GM18505 (cell line): ENCODE measurements around the gene RHOT2.

Experiments used
- ATAC-seq: cut with Tn5 transposase; IDR thresholded peaks from one replicate; pipeline ENCODE4 v1.9.1; 2021; ENCODE audit not compliant: unreplicated experiment
- POLR2A ChIP-seq: IDR thresholded peaks from 4 replicates; pipeline ENCODE4 v1.6.1; 2011; ENCODE audit warnings: borderline replicate concordance; ENCODE audit not compliant: insufficient read depth, insufficient read length; ENCODE audit errors: extremely low read depth

RHOT2 gene

GRCh38 chr16:715477-716199 lies 47.7 kb downstream of the RHOT2 start:
- peak; percentile 16 for ATAC-seq

DNA sequence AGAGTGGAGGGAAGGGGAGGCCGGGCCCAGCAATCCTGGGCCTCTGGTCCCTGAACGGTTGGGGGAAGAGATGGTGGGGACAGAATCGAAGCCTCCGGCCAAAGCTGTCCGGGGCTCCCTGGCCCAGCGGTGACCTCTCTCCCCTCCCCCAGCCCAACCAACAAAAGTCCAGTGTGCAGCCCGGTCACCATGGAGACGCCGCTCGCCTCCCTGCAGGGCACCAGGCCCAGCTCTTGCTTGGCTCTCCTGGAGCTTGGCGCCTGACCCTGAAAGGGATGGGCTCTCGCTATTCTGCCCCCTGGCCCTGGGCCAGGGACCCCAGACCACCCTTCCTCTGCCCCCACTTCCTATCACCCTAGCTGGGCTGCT lies 48.3 kb downstream of the RHOT2 start:
- no peak for ATAC-seq
- TF ChIP-seq POLR2A, result no peak

More at GRCh38 chr16:715477-716199, 47.7 kb downstream of the RHOT2 start:
- no peak for TF ChIP-seq POLR2A

GRCh38 chr16:716768-717325 lies 48.9 kb downstream of the RHOT2 start:
- no peak for TF ChIP-seq POLR2A
- ATAC-seq, result no peak

- TF ChIP-seq POLR2A, result no peak
- ATAC-seq, result no peak
These were observed 49.7 kb downstream of the RHOT2 start for GRCh38 chr16:717450-718245.

- no peak for ATAC-seq
- TF ChIP-seq POLR2A, result peak; percentile 17
These were observed 50.5 kb downstream of the RHOT2 start for GRCh38 chr16:718389-718788.

DNA sequence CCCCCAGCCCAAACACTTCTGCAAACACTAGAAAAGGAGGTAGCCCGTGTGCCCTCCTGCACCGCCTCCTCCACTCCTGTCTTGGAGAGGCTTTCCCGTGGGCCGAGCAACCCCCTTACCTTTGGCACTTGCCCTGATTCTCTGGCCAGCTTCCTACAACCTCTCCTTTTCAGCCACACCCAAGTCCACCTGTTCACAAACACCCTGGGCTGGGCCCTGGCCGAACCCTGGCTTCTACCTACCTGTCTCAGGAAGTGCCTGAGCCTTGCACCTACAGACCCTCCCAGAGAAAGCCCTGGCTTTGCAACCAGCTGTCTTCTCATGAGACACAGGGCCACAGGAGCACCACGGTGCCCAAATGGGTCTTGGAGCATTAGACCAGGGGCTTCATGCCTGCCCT lies 51.0 kb downstream of the RHOT2 start:
- TF ChIP-seq POLR2A, result peak; percentile 11
- ATAC-seq, result no peak

- TF ChIP-seq POLR2A, result no peak
- no peak for ATAC-seq
These were observed 52.0 kb downstream of the RHOT2 start for GRCh38 chr16:719815-720446.

- peak; percentile 16 for ATAC-seq
- TF ChIP-seq POLR2A, result no peak
These were observed 52.6 kb downstream of the RHOT2 start for GRCh38 chr16:720447-720989.

GRCh38 chr16:720990-721764 lies 53.2 kb downstream of the RHOT2 start, which contains the start of gene ANTKMT:
TSS of gene ANTKMT (plus strand) at chr16:721146. CDS start at chr16:721275, 129 bp downstream.
- peak; percentile 95 for TF ChIP-seq POLR2A
- peak; percentile 61 for ATAC-seq

DNA sequence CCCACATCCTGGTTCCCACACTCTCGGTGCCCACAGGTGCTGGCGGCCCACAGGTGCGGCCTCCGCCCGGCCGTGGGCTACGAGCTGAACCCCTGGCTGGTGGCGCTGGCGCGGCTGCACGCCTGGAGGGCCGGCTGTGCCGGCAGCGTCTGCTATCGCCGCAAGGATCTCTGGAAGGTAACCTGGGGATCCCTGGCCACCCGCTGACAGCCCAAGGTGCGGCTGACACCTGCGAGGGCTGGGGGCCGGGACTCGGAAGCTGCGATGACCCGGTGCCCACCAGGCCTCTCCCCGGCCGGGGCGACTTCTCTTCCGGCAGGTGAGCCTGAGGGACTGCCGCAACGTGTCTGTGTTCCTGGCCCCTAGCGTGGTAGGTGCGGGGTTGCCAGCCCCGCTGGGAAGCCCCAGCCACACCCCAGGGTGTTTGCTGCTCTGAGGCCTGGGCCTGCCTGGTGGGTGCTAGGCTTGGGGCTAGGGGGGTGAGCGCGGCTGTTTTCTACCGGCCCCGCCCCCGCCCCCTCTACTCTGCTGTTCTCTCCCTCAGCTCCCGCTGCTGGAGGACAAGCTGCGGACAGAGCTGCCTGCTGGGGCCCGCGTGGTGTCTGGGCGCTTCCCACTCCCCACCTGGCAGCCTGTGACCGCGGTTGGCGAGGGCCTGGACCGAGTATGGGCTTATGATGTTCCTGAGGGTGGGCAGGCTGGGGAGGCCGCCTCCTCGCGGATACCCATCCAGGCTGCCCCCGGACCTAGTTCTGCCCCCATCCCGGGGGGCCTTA lies 54.0 kb downstream of the RHOT2 start:
- no peak for TF ChIP-seq POLR2A
- ATAC-seq, result no peak

DNA sequence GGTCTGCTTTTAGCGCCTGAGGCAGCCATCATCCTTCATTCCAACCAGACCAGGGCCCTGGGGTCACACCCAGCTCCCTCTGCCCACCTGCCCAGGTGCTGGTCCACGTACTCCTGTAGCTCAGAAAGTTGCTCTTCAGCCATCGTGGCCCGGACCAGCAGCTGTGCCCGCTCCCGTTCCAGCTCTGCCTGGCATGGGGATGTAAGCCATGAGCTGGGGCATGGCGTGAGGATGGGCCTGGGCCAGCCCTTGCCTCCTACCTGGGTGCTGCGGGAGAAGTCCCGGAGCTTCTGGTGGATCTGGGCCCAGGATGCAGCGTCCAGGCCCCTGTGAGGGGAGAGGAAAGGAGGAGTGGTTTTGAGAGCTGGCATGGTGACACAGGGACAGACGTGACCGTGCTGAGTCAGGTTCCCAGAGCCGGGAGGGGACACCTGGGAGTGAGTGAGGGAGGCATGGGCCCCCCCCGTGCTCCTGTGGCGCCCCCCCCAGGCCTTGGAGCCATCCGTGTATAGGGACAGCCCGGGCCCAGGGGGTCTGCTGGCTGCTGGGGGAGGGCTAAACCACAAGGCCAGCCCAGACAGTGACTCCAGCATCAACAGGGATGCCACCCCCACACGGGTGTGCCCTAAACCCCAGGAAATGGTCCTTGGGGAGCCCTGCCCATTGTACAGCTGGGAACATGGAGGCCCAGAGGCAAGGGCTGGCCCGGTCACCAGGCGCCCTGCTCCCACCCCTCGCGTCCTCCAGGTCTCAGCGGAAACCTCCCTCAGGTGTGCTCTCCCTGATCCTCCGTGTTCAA lies 55.1 kb downstream of the RHOT2 start:
- ATAC-seq, result no peak
- no peak for TF ChIP-seq POLR2A

DNA sequence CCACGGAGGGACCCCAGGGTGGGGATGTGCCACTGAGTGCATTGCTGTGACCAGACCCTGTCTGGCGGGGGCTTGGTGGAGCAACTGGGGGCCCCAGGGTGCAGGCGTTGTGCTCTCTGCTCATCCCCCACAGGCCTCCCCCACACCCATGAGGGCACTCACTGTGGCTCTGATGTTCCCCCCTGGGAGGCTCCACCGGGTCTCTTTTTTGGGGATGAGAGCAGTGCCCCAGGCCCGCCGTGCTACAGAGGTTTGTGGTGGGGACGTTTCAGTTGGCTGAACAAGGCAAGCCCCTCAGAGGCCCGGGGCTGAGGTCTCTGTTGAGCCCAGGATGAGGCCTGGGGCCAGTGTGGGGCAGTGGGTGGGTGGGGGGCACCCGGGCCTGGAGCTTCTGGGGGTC lies 55.8 kb downstream of the RHOT2 start:
- no peak for TF ChIP-seq POLR2A
- no peak for ATAC-seq
